AG09319 (cell line): ENCODE data around the gene PRKCZ.

Experiments
- DNase-seq: peaks from one replicate; pipeline ENCODE4 v3.0.0-alpha.2; 2010; ENCODE audit warnings: low read depth; ENCODE audit errors: extremely low read depth
- TF ChIP-seq, protein P1 (sequence below): IDR thresholded peaks from 2 replicates; pipeline ENCODE4 v1.5.1; 2011; ENCODE audit warnings: low read depth, mild to moderate bottlenecking, inconsistent platforms, low read length, moderate library complexity

The PRKCZ gene

DNA sequence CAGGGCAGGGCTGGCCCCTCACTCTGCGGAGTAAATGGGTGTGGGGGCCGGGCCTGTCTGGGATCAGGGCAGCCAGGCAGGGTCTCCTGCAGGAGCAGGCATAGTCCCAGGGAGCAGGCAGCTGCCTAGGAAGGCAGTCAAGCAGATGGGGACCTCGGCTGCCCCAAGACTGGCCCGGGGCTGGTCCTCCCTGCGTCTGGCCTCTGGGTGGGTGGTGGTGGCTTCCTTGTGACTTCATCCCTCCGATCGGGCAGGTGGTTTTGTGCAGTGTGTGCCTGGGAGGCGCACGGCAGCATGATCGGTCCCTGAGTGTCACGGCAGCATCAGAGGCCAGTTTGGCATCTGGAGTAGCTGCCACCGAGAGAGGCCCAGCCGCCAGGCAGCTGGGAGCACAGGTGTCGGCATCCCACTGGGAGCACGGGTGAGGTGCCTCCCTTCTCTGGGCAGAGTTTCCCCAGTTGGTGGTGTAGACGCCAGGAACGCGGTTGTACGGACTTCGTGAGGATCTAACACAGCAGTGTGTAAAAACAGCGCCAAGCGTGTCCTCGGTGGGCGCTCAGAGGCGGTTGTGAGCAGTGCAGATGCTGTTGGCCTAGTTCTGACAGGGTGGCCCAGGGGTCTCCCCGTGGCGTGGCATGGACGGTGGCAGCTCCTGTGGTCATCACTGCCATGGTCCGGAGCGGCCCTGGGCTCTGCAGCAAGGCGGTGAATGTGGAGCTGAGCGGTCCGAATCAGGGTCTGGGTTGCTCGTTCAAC lies 45.9 kb downstream of the PRKCZ start:
- no peak for DNase-seq
- TF ChIP-seq, protein P1, sequence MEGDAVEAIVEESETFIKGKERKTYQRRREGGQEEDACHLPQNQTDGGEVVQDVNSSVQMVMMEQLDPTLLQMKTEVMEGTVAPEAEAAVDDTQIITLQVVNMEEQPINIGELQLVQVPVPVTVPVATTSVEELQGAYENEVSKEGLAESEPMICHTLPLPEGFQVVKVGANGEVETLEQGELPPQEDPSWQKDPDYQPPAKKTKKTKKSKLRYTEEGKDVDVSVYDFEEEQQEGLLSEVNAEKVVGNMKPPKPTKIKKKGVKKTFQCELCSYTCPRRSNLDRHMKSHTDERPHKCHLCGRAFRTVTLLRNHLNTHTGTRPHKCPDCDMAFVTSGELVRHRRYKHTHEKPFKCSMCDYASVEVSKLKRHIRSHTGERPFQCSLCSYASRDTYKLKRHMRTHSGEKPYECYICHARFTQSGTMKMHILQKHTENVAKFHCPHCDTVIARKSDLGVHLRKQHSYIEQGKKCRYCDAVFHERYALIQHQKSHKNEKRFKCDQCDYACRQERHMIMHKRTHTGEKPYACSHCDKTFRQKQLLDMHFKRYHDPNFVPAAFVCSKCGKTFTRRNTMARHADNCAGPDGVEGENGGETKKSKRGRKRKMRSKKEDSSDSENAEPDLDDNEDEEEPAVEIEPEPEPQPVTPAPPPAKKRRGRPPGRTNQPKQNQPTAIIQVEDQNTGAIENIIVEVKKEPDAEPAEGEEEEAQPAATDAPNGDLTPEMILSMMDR = no peak

DNA sequence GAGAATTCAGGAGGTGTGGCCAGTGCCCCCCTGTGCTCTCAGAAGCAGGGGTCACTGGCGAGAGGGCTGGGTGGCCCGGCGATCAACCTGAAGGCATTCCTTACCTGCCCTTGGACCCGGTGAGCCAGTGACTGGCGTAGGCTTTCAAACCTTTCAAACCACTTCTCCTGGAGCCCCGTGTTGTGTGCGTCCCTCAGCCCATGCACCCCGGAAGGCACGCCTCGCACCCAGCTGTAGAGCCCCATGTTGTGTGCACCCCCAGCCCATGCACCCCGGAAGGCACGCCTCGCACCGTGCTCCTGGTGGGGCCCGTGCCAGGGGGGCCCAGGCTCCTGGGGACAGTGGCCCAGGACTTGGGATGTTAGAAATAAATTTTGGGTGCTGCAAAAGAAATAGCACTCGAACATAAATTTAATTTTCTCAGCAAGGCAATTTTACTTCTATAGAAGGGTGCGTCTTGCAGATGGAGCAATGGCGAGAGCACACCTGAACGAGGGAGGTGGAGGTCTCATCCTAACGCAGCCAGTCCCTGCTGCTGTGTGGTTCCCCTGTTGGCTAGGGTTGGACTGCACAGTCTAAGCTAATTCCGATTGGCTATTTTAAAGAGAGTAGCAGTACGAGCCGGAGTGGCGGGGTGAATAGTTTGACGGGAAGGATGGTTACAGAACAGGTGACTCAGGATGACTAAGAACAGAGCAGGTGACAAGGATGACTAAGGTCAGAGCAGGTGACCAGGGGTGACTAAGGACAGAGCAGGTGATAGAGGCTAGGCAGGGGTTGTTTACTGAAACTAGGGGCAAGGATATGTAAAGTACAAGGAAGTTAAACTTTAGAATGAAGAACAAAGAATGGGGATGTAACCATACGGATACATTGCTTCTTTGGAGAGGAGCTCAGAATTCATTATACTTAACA lies 47.4 kb downstream of the PRKCZ start:
- TF ChIP-seq, protein P1 = no peak
- no peak for DNase-seq

DNA sequence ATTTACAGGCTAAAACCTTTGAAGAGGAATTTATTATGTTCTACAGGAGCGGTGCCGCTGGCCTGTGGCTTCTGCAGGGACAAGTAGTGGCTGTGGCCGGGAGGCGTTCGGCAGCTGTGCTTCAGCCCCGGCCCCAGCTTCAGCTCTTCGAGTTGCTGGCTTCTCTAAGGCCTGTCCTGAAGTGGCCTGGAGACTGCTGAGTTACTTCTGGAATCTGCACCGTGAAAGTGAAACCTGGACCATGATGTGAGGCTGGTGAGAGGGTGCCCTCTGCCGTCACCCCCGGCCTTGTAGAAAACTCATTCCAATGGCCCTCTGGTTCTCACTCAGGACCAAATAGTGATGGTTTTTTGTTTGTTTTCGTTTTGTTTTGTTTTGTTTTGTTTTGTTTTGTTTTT lies 48.1 kb downstream of the PRKCZ start:
- TF ChIP-seq, protein P1 = no peak
- no peak for DNase-seq

DNA sequence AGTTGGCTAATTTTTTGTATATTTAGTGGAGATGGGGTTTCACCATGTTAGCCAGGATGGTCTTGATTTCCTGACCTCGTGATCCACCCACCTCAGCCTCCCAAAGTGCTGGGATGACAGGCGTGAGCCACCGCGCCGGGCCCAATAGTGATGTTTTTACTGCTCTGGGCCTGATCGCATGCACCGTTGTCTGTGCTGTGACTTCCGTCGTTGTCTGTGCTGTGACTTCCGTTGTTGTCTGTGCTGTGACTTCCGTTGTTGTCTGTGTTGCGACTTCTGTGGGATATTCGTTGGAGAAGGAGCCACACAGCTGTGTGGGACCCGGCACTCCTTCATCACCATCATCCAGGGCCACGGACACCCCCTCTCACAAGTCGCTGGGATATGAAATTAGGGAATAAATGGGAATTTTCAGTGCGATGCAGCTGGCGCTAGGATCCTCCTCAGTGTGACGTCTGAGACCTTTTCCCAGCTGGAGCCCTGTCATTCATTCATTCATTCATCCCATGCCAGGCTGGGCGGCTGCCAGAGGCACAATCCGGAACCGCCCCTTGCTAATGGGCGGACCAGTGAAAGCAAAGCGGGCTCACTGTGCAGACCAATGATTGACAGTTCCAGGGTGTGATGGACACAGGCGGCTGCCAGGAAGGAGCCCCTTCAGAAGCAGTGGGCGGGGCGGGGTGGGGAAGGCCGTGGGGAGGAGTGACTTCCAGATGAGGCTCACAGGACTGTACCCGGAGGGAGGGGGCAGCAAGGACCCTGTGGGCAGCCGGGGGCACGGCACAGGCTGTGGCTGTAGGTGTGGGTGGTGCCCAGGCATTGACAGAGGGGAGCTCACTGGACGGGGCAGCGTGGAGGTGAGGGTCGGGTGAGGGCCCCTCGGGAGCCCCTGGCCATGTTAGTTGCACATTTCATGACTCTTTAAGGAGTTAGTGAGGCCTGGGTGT lies 48.9 kb downstream of the PRKCZ start:
- no peak for DNase-seq
- TF ChIP-seq, protein P1 = no peak

DNA sequence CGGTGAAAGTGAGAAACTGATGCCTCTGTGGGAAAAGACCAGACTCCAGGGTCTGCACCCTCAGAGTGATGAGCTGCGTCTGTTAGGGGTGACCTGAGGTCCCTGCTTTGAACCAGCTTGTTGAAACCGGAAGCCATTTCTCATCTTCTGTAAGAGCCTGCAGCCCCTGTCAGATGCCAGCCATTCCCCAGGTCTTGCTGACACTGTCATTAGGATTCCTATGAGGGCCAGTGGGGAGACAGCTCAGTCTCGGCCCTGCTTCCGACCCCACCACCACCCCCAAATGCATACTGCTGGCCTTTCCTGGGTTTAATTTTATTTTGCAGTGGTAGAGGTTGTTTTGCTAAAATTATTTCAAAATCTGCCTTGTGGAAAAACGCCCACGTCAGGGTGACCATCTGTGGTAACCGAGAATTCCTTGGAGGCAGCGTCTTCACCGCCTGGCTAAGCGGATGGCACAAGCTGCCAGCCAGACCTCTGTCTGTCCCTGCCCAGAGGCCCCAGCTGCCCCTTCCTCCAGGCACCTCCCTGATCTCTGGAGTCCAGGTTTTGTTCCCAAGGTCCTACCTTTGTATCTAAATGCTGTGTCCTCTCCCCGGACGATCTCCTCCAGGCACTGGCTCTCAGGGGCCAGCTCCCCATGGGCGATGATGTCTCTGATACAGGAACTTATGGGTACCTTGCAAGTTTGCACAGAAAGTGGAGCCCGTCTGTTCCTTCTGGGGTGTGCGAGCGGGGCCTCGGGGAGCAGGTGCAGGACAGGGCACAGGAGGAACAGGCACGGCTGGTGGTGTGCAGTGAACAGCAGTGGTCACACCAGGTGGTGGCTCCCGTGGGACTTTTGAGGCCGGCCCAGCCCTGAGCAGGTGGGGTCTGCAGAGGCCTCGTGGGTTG lies 49.9 kb downstream of the PRKCZ start:
- TF ChIP-seq, protein P1 = no peak
- no peak for DNase-seq

DNA sequence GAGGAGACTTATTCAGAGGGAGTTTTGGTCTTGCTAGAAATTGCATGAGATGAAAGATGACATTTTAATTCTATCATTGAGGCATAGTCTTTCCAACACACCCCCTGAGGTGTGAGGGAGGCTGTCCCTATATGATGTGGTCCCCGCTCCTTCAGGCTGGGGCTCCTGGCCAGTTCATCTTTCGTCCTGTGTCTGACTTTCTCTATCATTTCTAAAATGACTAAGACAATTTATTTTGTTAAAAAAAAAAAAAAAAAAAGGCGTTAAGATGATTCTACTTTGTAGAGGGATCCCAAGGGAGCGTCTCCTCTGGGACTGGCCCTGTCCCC lies 50.5 kb downstream of the PRKCZ start:
- no peak for DNase-seq
- TF ChIP-seq, protein P1 = no peak
